Liver (tissue), 9 donors: ENCODE data around the gene KIRREL1. TPM values are rescaled to one million over a fixed set of nuclear protein-coding genes. Genes with fewer than 3 reads are reported as not detected.

Experiments used
- DNase-seq: peaks from one replicate; pipeline ENCODE4 v3.0.0-alpha.2; 2017; ENCODE audit warnings: low spot score
- H3K27ac ChIP-seq, 2 donors: one replicate each; pipeline ENCODE4 v1.7.0; 2013; ENCODE audit warnings: inconsistent platforms in 2 of 2, low read length in 2 of 2, control low read depth in 1 of 2, low read depth in 1 of 2, mild to moderate bottlenecking in 1 of 2
- H3K27me3 ChIP-seq, 4 donors: one replicate each; pipeline versions ENCODE4 v1.6.1 to v1.7.0; 2013; ENCODE audit warnings: low read length in 3 of 4, inconsistent platforms in 1 of 4, mild to moderate bottlenecking in 1 of 4, moderate library complexity in 1 of 4; ENCODE audit not compliant: control insufficient read depth in 4 of 4, insufficient read depth in 4 of 4
- H3K36me3 ChIP-seq, 4 donors: one replicate each; pipeline versions ENCODE4 v1.6.1 to v1.7.0; 2013; ENCODE audit warnings: low read length in 3 of 4, mild to moderate bottlenecking in 3 of 4, low read depth in 1 of 4, moderate library complexity in 1 of 4; ENCODE audit not compliant: control insufficient read depth in 4 of 4, insufficient read depth in 3 of 4
- H3K4me1 ChIP-seq, 4 donors: one replicate each; pipeline versions ENCODE4 v1.6.1 to v1.7.0; 2013; ENCODE audit warnings: low read length in 3 of 4, mild to moderate bottlenecking in 3 of 4, moderate library complexity in 1 of 4; ENCODE audit not compliant: control insufficient read depth in 4 of 4, insufficient read depth in 4 of 4
- H3K4me3 ChIP-seq, 3 donors: one replicate each; pipeline versions ENCODE4 v1.6.1 to v1.7.0; 2013; ENCODE audit warnings: low read length in 3 of 3, control low read depth in 1 of 3, low read depth in 1 of 3, mild to moderate bottlenecking in 1 of 3
- H3K9ac ChIP-seq, 2 donors: one replicate each; pipeline ENCODE4 v1.7.0; 2013; ENCODE audit warnings: low read length in 2 of 2, mild to moderate bottlenecking in 2 of 2, moderate library complexity in 2 of 2, control low read depth in 1 of 2, low read depth in 1 of 2
- H3K9me3 ChIP-seq, 4 donors: one replicate each; pipeline versions ENCODE4 v1.6.1 to v1.7.0; 2013; ENCODE audit warnings: low read length in 3 of 4; ENCODE audit not compliant: control insufficient read depth in 4 of 4
- ATF3 ChIP-seq: IDR thresholded peaks from 2 replicates; pipeline ENCODE4 v1.6.1; 2016; ENCODE audit warnings: antibody characterized with exemption
- EGR1 ChIP-seq, 2 donors: IDR thresholded peaks; 2 replicates each; pipeline ENCODE4 v1.6.1; 2016 to 2018; ENCODE audit warnings: antibody characterized with exemption in 2 of 2, low read depth in 2 of 2
- FOXA2 ChIP-seq: IDR thresholded peaks from 2 replicates; pipeline ENCODE4 v1.6.1; 2016; ENCODE audit warnings: antibody characterized with exemption
- GABPA ChIP-seq, 2 donors: IDR thresholded peaks in 1 of 2; conservative IDR thresholded peaks in 1 of 2; 2 replicates each; pipeline ENCODE4 v1.6.1; 2016; ENCODE audit warnings: antibody characterized with exemption in 2 of 2, mild to moderate bottlenecking in 1 of 2, moderate library complexity in 1 of 2
- HNF4A ChIP-seq, 2 donors: conservative IDR thresholded peaks; 2 replicates each; pipeline ENCODE4 v1.6.1; 2016; ENCODE audit warnings: antibody characterized with exemption in 2 of 2, mild to moderate bottlenecking in 2 of 2
- HNF4G ChIP-seq: IDR thresholded peaks from 2 replicates; pipeline ENCODE4 v1.6.1; 2016; ENCODE audit warnings: antibody characterized with exemption
- JUND ChIP-seq, 2 donors: IDR thresholded peaks; 2 replicates each; pipeline ENCODE4 v1.6.1; 2016; ENCODE audit warnings: antibody characterized with exemption in 2 of 2
- NR2F2 ChIP-seq: IDR thresholded peaks from 2 replicates; pipeline ENCODE4 v1.6.1; 2016; ENCODE audit warnings: antibody characterized with exemption
- RAD21 ChIP-seq, 2 donors: IDR thresholded peaks; 2 replicates each; pipeline ENCODE4 v1.6.1; 2016; ENCODE audit warnings: antibody characterized with exemption in 2 of 2, mild to moderate bottlenecking in 2 of 2
- RXRA ChIP-seq, 2 donors: IDR thresholded peaks; 2 replicates each; pipeline ENCODE4 v1.6.1; 2017 to 2018; ENCODE audit warnings: antibody characterized with exemption in 2 of 2, mild to moderate bottlenecking in 1 of 2
- SP1 ChIP-seq: IDR thresholded peaks from 2 replicates; pipeline ENCODE4 v1.6.1; 2018; ENCODE audit warnings: antibody characterized with exemption, mild to moderate bottlenecking
- TAF1 ChIP-seq: conservative IDR thresholded peaks from 2 replicates; pipeline ENCODE4 v1.6.1; 2016; ENCODE audit warnings: antibody characterized with exemption, mild to moderate bottlenecking
- YY1 ChIP-seq: IDR thresholded peaks from 2 replicates; pipeline ENCODE4 v1.6.1; 2016; ENCODE audit warnings: antibody characterized with exemption, mild to moderate bottlenecking
- ZBTB33 ChIP-seq: IDR thresholded peaks from 2 replicates; pipeline ENCODE4 v1.6.1; 2016; ENCODE audit warnings: antibody characterized with exemption
- WGBS: extraction: QIAGEN DNeasy Blood & Tissue Kit; methylation state at CpG from one replicate; pipeline ENCODE4 v1.1.7; 2013; 5-methylcytosine and 5-hydroxymethylcytosine counted together
- polyA plus RNA-seq, 2 donors: library from polyadenylated mRNA; stranded (reverse) in 1 of 2; unstranded in 1 of 2; fragments of 200-250 nt in 1 of 2; fragments of >200 nt in 1 of 2; fragmentation: Nextera tagmentation in 1 of 2; extraction: Ambion mirVana in 1 of 2; gene quantifications; one replicate each; pipeline versions ENCODE4 v1.2.1 to v1.2.3, GENCODE V29; 2013 to 2015
- total RNA-seq, 2 donors: library from RNA; depleted of rRNA; stranded (reverse); fragments of >200 nt; gene quantifications; one replicate each; pipeline ENCODE4 v1.2.3, GENCODE V29; 2014
- TF ChIP-seq, protein P1 (sequence below): IDR thresholded peaks from 2 replicates; pipeline ENCODE4 v1.6.1; 2016; ENCODE audit warnings: antibody characterized with exemption, mild to moderate bottlenecking
- TF ChIP-seq, protein P2 (sequence below): IDR thresholded peaks from 2 replicates; pipeline ENCODE4 v1.6.1; 2016; ENCODE audit warnings: antibody characterized with exemption
- TF ChIP-seq, protein P3 (sequence below): fragments of 150-350 bp; IDR thresholded peaks from 2 replicates; pipeline ENCODE4 v1.5.1; 2017; ENCODE audit warnings: improper control_type of control experiment, low read depth, low read length; ENCODE audit not compliant: missing input control
- donor health status: healthy.
- donor health status: healthy.
- donor health status: healthy.
- donor health status: healthy.
- donor health status: healthy.

KIRREL1 gene
- total and polyA plus RNA-seq, 4 donors = 0.82 to 6.0 (median 3.1) TPM

DNA sequence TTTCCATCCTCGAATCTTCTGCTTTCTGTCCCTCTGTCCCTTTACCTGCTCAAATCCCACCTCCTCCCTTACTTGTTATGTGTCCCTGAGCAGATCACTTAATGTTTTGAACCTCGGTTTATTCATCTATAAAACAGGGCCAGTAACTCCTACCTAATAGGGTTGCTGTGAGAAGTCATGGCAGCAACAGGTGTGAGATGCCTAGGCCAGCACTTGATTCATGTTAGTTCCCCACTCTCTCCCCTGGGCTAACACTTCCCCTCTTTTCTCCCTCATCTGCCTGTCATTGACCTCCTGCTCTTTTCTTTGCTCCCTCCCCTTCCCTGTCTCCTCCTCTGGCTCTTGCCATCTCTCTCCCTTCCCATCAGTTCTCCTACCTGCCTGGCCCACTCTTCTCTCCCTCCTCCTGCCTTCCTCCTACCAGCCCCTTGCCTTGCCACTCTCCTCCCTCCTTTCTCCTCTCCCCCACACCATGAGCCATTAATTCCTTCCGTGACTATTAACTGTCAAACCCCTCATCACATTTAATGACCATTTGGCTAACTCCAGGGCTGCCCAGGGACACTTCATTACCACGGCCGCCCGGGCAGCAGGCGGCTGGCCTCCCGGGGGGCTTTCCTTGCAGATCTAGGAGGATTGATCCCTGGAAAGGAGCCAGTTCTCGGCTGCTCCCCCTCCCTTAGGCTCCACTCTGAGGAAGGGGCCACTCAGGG, 96.6 kb downstream of the KIRREL1 start:
- no peaks in the 10 kb centered on the region for H3K36me3 ChIP-seq
- H3K4me1 ChIP-seq = no peaks in the 10 kb centered on the region
- no peak overlapping the region for H3K9ac ChIP-seq
- no peaks in the 10 kb centered on the region for H3K9me3 ChIP-seq
- H3K4me3 ChIP-seq = no peak overlapping the region
- no peaks in the 10 kb centered on the region for H3K27me3 ChIP-seq
- H3K27ac ChIP-seq = no peak overlapping the region
- no peak for TF ChIP-seq HNF4G
- TF ChIP-seq TAF1 = no peak
- no peak for TF ChIP-seq FOXA2
- TF ChIP-seq RXRA (IDR thresholded peaks at IDR 0.05) = no peak
- TF ChIP-seq, protein P1, sequence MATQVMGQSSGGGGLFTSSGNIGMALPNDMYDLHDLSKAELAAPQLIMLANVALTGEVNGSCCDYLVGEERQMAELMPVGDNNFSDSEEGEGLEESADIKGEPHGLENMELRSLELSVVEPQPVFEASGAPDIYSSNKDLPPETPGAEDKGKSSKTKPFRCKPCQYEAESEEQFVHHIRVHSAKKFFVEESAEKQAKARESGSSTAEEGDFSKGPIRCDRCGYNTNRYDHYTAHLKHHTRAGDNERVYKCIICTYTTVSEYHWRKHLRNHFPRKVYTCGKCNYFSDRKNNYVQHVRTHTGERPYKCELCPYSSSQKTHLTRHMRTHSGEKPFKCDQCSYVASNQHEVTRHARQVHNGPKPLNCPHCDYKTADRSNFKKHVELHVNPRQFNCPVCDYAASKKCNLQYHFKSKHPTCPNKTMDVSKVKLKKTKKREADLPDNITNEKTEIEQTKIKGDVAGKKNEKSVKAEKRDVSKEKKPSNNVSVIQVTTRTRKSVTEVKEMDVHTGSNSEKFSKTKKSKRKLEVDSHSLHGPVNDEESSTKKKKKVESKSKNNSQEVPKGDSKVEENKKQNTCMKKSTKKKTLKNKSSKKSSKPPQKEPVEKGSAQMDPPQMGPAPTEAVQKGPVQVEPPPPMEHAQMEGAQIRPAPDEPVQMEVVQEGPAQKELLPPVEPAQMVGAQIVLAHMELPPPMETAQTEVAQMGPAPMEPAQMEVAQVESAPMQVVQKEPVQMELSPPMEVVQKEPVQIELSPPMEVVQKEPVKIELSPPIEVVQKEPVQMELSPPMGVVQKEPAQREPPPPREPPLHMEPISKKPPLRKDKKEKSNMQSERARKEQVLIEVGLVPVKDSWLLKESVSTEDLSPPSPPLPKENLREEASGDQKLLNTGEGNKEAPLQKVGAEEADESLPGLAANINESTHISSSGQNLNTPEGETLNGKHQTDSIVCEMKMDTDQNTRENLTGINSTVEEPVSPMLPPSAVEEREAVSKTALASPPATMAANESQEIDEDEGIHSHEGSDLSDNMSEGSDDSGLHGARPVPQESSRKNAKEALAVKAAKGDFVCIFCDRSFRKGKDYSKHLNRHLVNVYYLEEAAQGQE = no peak
- no peak for TF ChIP-seq SP1
- TF ChIP-seq JUND (IDR thresholded peaks at IDR 0.05) = no peak
- no peak for TF ChIP-seq GABPA (IDR thresholded peaks at IDR 0.05 in 1 of 2, conservative IDR thresholded peaks at IDR 0.05 in 1 of 2)
- TF ChIP-seq, protein P2, sequence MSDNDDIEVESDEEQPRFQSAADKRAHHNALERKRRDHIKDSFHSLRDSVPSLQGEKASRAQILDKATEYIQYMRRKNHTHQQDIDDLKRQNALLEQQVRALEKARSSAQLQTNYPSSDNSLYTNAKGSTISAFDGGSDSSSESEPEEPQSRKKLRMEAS = no peak
- TF ChIP-seq EGR1 (IDR thresholded peaks at IDR 0.05; ENCODE audit: low read depth in 2 of 2) = no peak
- no peak for TF ChIP-seq HNF4A (conservative IDR thresholded peaks at IDR 0.05)
- TF ChIP-seq, protein P3, sequence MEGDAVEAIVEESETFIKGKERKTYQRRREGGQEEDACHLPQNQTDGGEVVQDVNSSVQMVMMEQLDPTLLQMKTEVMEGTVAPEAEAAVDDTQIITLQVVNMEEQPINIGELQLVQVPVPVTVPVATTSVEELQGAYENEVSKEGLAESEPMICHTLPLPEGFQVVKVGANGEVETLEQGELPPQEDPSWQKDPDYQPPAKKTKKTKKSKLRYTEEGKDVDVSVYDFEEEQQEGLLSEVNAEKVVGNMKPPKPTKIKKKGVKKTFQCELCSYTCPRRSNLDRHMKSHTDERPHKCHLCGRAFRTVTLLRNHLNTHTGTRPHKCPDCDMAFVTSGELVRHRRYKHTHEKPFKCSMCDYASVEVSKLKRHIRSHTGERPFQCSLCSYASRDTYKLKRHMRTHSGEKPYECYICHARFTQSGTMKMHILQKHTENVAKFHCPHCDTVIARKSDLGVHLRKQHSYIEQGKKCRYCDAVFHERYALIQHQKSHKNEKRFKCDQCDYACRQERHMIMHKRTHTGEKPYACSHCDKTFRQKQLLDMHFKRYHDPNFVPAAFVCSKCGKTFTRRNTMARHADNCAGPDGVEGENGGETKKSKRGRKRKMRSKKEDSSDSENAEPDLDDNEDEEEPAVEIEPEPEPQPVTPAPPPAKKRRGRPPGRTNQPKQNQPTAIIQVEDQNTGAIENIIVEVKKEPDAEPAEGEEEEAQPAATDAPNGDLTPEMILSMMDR = no peak
- TF ChIP-seq NR2F2 = no peak
- TF ChIP-seq YY1 = no peak
- DNase-seq = no peak
- WGBS = 84% methylated on average over 9 of the region's 9 CpGs

DNA sequence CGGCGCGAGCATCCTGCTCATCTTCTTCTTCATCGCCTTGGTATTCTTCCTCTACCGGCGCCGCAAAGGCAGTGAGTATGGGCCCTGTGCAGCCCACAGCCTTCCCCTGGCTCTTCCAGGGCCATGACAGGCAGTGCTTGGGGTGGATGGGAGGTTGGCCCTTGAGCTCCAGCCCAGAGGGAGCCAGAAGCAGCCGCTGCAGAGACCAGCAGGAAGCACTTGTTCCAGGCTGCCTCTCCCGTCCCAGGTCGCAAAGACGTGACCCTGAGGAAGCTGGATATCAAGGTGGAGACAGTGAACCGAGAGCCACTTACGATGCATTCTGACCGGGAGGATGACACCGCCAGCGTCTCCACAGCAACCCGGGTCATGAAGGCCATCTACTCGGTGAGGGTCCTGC, 99.9 kb downstream of the KIRREL1 start:
- Histone ChIP-seq H3K27me3 (no peaks in the 10 kb centered on the region), H3K36me3 (no peaks in the 10 kb centered on the region), H3K4me3 (no peak overlapping the region), H3K4me1 (no peaks in the 10 kb centered on the region), H3K9ac (no peak overlapping the region), H3K27ac (no peak overlapping the region), H3K9me3 (no peaks in the 10 kb centered on the region)
- no peak for DNase-seq
- WGBS = 84% methylated on average over 18 of the region's 18 CpGs
- TF ChIP-seq TAF1 (no peak), HNF4G (no peak), GABPA (IDR thresholded peaks at IDR 0.05 in 1 of 2, conservative IDR thresholded peaks at IDR 0.05 in 1 of 2) (no peak), NR2F2 (no peak), ZBTB33 (no peak), ATF3 (no peak), SP1 (no peak), RXRA (IDR thresholded peaks at IDR 0.05) (no peak), RAD21 (IDR thresholded peaks at IDR 0.05) (no peak), FOXA2 (no peak), EGR1 (IDR thresholded peaks at IDR 0.05; ENCODE audit: low read depth in 2 of 2) (no peak), HNF4A (conservative IDR thresholded peaks at IDR 0.05) (no peak)
- TF ChIP-seq, protein P2 = no peak
- TF ChIP-seq, protein P1 = no peak
